Mucosa of descending colon (tissue), 3 donors: ENCODE data around the gene SACM1L. TPM values are rescaled to one million over a fixed set of nuclear protein-coding genes. Genes with fewer than 3 reads are reported as not detected.
A peak's percentile ranks its signal among the peaks of the same experiment; 100 is the strongest.

Source experiments
- ATAC-seq: fragments of 200-7000 bp; cut with Tn5 transposase; one replicate; pipeline ENCODE4 v1.9.1; 2020; ENCODE audit warnings: mild to moderate bottlenecking, moderate library complexity
- DNase-seq, 3 donors: peaks; one replicate each; pipeline ENCODE4 v3.0.0-alpha.2; 2020
- H3K36me3 ChIP-seq: fragments of 200-600 bp; one replicate; pipeline ENCODE4 v1.8.0; 2021; ENCODE audit warnings: low read depth, mild to moderate bottlenecking
- H3K4me1 ChIP-seq: fragments of 200-600 bp; one replicate; pipeline ENCODE4 v1.8.0; 2021; ENCODE audit warnings: low read depth, mild to moderate bottlenecking
- H3K4me3 ChIP-seq: fragments of 200-600 bp; one replicate; pipeline ENCODE4 v1.8.0; 2021; ENCODE audit warnings: mild to moderate bottlenecking
- H3K9me3 ChIP-seq: fragments of 200-600 bp; one replicate; pipeline ENCODE4 v1.8.0; 2021; ENCODE audit warnings: mild to moderate bottlenecking
- CTCF ChIP-seq: fragments of 200-600 bp; IDR thresholded peaks from one replicate; pipeline ENCODE4 v1.8.0; 2022; ENCODE audit warnings: antibody characterized with exemption, mild to moderate bottlenecking
- intact Hi-C, 2 donors: fragments of 100-400 bp; cut with DNase I in 1 of 2; cut with micrococcal nuclease in 1 of 2; formaldehyde crosslinking; loops; one replicate each; pipeline versions ENCODE4 v1.11.0 to v1.11.1; 2022; cut with DNase I, micrococcal nuclease
- total RNA-seq, 3 donors: library from RNA; stranded (reverse); fragmentation: NEBNext Ultra II Directional in 2 of 3; extraction: Animal tissue kit (Norgen Biotek cat#: 25700) in 2 of 3; gene quantifications; one replicate each; pipeline versions ENCODE4 v1.2.1 to v1.2.4, GENCODE V29; 2021 to 2023
- donor health status: DM: no; HTN: no; CAD: no; lungs with moderate emphysema.
- donor health status: DM: no; HTN: no; CAD: no.
- donor health status: DM: no; HTN: yes; CAD: no.

Gene SACM1L
- total RNA-seq, 3 donors from 2014 or later = 54.1 to 62.6 (median 57.2) TPM

- no peak for TF ChIP-seq CTCF
- DNase-seq (no peak), ATAC-seq (no peak)
- no peaks in the 10 kb centered on the region for H3K9me3 ChIP-seq
- intact Hi-C loops = no loop called here
- no peak overlapping the region for H3K4me3 ChIP-seq
- H3K4me1 ChIP-seq = no peaks in the 10 kb centered on the region
- H3K36me3 ChIP-seq = no peaks in the 10 kb centered on the region
These were observed 92.1 kb downstream of the SACM1L start for GRCh38 chr3:45781271-45781670.

GRCh38 chr3:45781841-45782240 lies 92.6 kb downstream of the SACM1L start:
- Histone ChIP-seq H3K9me3 (no peaks in the 10 kb centered on the region), H3K4me1 (no peaks in the 10 kb centered on the region), H3K36me3 (no peaks in the 10 kb centered on the region), H3K4me3 (no peak overlapping the region)
- DNase-seq = no peak
- no peak for TF ChIP-seq CTCF
- intact Hi-C loops = no loop called here
- ATAC-seq = no peak

GRCh38 chr3:45782381-45782780 lies 93.2 kb downstream of the SACM1L start:
- no peak for DNase-seq
- no peaks in the 10 kb centered on the region for H3K4me1 ChIP-seq

GRCh38 chr3:45783667-45784066 lies 94.5 kb downstream of the SACM1L start:
- Histone ChIP-seq H3K9me3 (no peaks in the 10 kb centered on the region), H3K4me1 (no peaks in the 10 kb centered on the region), H3K36me3 (no peaks in the 10 kb centered on the region), H3K4me3 (no peak overlapping the region)
- no peak for DNase-seq
- no peak for TF ChIP-seq CTCF
- intact Hi-C loops = no loop called here
- ATAC-seq = peak; percentile 27

More at GRCh38 chr3:45782381-45782780, 93.2 kb downstream of the SACM1L start:
- no peaks in the 10 kb centered on the region for H3K36me3 ChIP-seq
- intact Hi-C loops = no loop called here
- ATAC-seq = no peak
- H3K4me3 ChIP-seq = no peak overlapping the region
- TF ChIP-seq CTCF = no peak
- no peaks in the 10 kb centered on the region for H3K9me3 ChIP-seq

- no peaks in the 10 kb centered on the region for H3K4me1 ChIP-seq
- no peaks in the 10 kb centered on the region for H3K36me3 ChIP-seq
- ATAC-seq (no peak), DNase-seq (no peak)
- intact Hi-C loops = no loop called here
- no peak for TF ChIP-seq CTCF
- H3K4me3 ChIP-seq = no peak overlapping the region
- H3K9me3 ChIP-seq = peaks cover 2% of the 10 kb centered on the region
These were observed 96.5 kb downstream of the SACM1L start for GRCh38 chr3:45785605-45786150.
